M059J (cell line): ENCODE results near the gene USP51. TPM values are rescaled to one million over a fixed set of nuclear protein-coding genes. Genes with fewer than 3 reads are reported as not detected.
A peak's percentile ranks its signal among the peaks of the same experiment; 100 is the strongest.
"Not testable (repeated sequence)": the region's sequence is repeated elsewhere in the genome, so short reads cannot be mapped to it uniquely, and the experiment has no call there.

Experiments used
- DNase-seq: peaks from one replicate; pipeline ENCODE4 v3.0.0-alpha.2; 2012; ENCODE audit warnings: low read depth
- total RNA-seq: library from RNA; depleted of rRNA; stranded (reverse); fragments of >200 nt; shearing (Covaris generic); gene quantifications from 2 replicates; pipeline ENCODE4 v1.2.3, GENCODE V29; 2014; rRNA removed

Gene USP51
- total RNA-seq: 1.1 and 1.7 TPM in 2 replicates

- peak; percentile 6 for DNase-seq
Observed at GRCh38 chrX:55489314-55490009, at the start of gene USP51. Gene USP51, minus strand, starts transcription at chrX:55489848. Its CDS starts 909 bp downstream, at chrX:55488939.

- DNase-seq: no peak
Observed at GRCh38 chrX:55524487-55524886, 34.8 kb upstream of the USP51 start.

- no peak for DNase-seq
Observed at GRCh38 chrX:55523356-55523755, 33.7 kb upstream of the USP51 start.

GRCh38 chrX:55522596-55523276 is 33.1 kb upstream of the USP51 start:
- no peak for DNase-seq

GRCh38 chrX:55521687-55522086 is 32.0 kb upstream of the USP51 start:
- DNase-seq: no peak

- DNase-seq: not testable (repeated sequence)
Observed at GRCh38 chrX:55516794-55517481, 27.3 kb upstream of the USP51 start.

GRCh38 chrX:55513045-55513737 is 23.5 kb upstream of the USP51 start:
- DNase-seq: not testable (repeated sequence)

- not testable (repeated sequence) for DNase-seq
Observed at GRCh38 chrX:55508410-55509152, 18.9 kb upstream of the USP51 start.

GRCh38 chrX:55507699-55508098 is 18.1 kb upstream of the USP51 start:
- not testable (repeated sequence) for DNase-seq

- DNase-seq: not testable (repeated sequence)
Observed at GRCh38 chrX:55507010-55507409, 17.4 kb upstream of the USP51 start.

- no peak for DNase-seq
Observed at GRCh38 chrX:55490974-55491373, 1.3 kb upstream of the USP51 start.

- DNase-seq: no peak
Observed at GRCh38 chrX:55490121-55490520, 473 bp upstream of the USP51 start.

- peak; percentile 59 for DNase-seq
Observed at GRCh38 chrX:55488593-55489313, 895 bp downstream of the USP51 start.

GRCh38 chrX:55488006-55488592 is 1.5 kb downstream of the USP51 start:
- no peak for DNase-seq

GRCh38 chrX:55487143-55487542 is 2.5 kb downstream of the USP51 start:
- DNase-seq: no peak

GRCh38 chrX:55486736-55487135 is 2.9 kb downstream of the USP51 start:
- DNase-seq: peak; percentile 85

- no peak for DNase-seq
Observed at GRCh38 chrX:55484948-55485347, 4.7 kb downstream of the USP51 start.

- no peak for DNase-seq
Observed at GRCh38 chrX:55480390-55481062, 9.1 kb downstream of the USP51 start.

GRCh38 chrX:55479956-55480355 is 9.7 kb downstream of the USP51 start:
- DNase-seq: not testable (repeated sequence)

GRCh38 chrX:55465791-55466190 is 23.9 kb downstream of the USP51 start:
- DNase-seq: not testable (repeated sequence)
